DMS53 (cell line): ENCODE measurements around the gene VEZT.

Source experiments
- DNase-seq: peaks from one replicate; lab custom pipeline; 2025; lab: John Stamatoyannopoulos, UW

The VEZT gene

GRCh38 chr12:95198914-95199313 lies 18.7 kb upstream of the VEZT start:
- DNase-seq = no peak

GRCh38 chr12:95200128-95200894 lies 17.3 kb upstream of the VEZT start:
- no peak for DNase-seq

GRCh38 chr12:95201056-95201670 lies 16.4 kb upstream of the VEZT start:
- peak; percentile 28 for DNase-seq

- no peak for DNase-seq
Observed at GRCh38 chr12:95202691-95203486, 14.7 kb upstream of the VEZT start.

GRCh38 chr12:95203487-95204030 lies 14.0 kb upstream of the VEZT start:
- no peak for DNase-seq

GRCh38 chr12:95204141-95204866 lies 13.3 kb upstream of the VEZT start:
- DNase-seq = peak; percentile 31

GRCh38 chr12:95205016-95205624 lies 12.5 kb upstream of the VEZT start:
- DNase-seq = no peak

- peak; percentile 30 for DNase-seq
Observed at GRCh38 chr12:95205685-95206084, 11.9 kb upstream of the VEZT start.

- no peak for DNase-seq
Observed at GRCh38 chr12:95206916-95207315, 10.7 kb upstream of the VEZT start.

- no peak for DNase-seq
Observed at GRCh38 chr12:95207407-95207806, 10.2 kb upstream of the VEZT start.

GRCh38 chr12:95208678-95209077 lies 8.9 kb upstream of the VEZT start:
- DNase-seq = peak; percentile 93

- peak; percentile 44 for DNase-seq
Observed at GRCh38 chr12:95212586-95212985, 5.0 kb upstream of the VEZT start.

GRCh38 chr12:95213119-95213518 lies 4.5 kb upstream of the VEZT start:
- DNase-seq = no peak

GRCh38 chr12:95213928-95214327 lies 3.7 kb upstream of the VEZT start:
- DNase-seq = peak; percentile 80

- DNase-seq = peak; percentile 83
Observed at GRCh38 chr12:95214466-95214865, 3.1 kb upstream of the VEZT start.

GRCh38 chr12:95215949-95216348 lies 1.7 kb upstream of the VEZT start:
- peak; percentile 57 for DNase-seq

GRCh38 chr12:95216711-95217376 lies 763 bp upstream of the VEZT start:
- DNase-seq = peak; percentile 84

GRCh38 chr12:95218150-95219133 lies 835 bp downstream of the VEZT start:
- DNase-seq = peak; percentile 83

- DNase-seq = no peak
Observed at GRCh38 chr12:95220190-95220589, 2.6 kb downstream of the VEZT start.

- DNase-seq = no peak
Observed at GRCh38 chr12:95220726-95221125, 3.1 kb downstream of the VEZT start.
